Heart left ventricle (tissue), 16 donors: ENCODE measurements around the gene HEMK1. TPM values are rescaled to one million over a fixed set of nuclear protein-coding genes. Genes with fewer than 3 reads are reported as not detected.

Source experiments
- ATAC-seq, 4 donors: fragments of 200-7000 bp; cut with Tn5 transposase; one replicate each; pipeline ENCODE4 v1.9.1; 2020 to 2022; ENCODE audit warnings: moderate library complexity in 4 of 4, mild to moderate bottlenecking in 3 of 4, moderate number of reproducible peaks in 1 of 4
- DNase-seq, 5 donors: peaks; one replicate each; pipeline ENCODE4 v3.0.0-alpha.2; 2020
- H3K27ac ChIP-seq, 12 donors: fragments of 200-600 bp; sonication (generic) in 4 of 12; one replicate each; pipeline versions ENCODE4 v1.5.0 to v1.8.0; 2016 to 2022; ENCODE audit warnings: mild to moderate bottlenecking in 2 of 12
- H3K27me3 ChIP-seq, 9 donors: fragments of 200-600 bp; sonication (generic) in 2 of 9; one replicate each; pipeline versions ENCODE4 v1.5.1 to v1.8.0; 2016 to 2022; ENCODE audit warnings: mild to moderate bottlenecking in 3 of 9
- H3K36me3 ChIP-seq, 9 donors: fragments of 200-600 bp; sonication (generic) in 2 of 9; one replicate each; pipeline versions ENCODE4 v1.5.0 to v1.8.0; 2018 to 2022; ENCODE audit warnings: mild to moderate bottlenecking in 2 of 9
- H3K4me1 ChIP-seq, 12 donors: fragments of 200-600 bp; sonication (generic) in 4 of 12; one replicate each; pipeline versions ENCODE4 v1.5.0 to v1.8.0; 2016 to 2022; ENCODE audit warnings: mild to moderate bottlenecking in 3 of 12
- H3K4me3 ChIP-seq, 12 donors: fragments of 200-600 bp; sonication (generic) in 4 of 12; one replicate each; pipeline versions ENCODE4 v1.5.0 to v1.8.0; 2017 to 2022; ENCODE audit warnings: mild to moderate bottlenecking in 9 of 12, moderate library complexity in 4 of 12
- H3K9me3 ChIP-seq, 12 donors: fragments of 200-600 bp; sonication (generic) in 4 of 12; one replicate each; pipeline versions ENCODE4 v1.5.0 to v1.8.0; 2016 to 2022; ENCODE audit warnings: mild to moderate bottlenecking in 1 of 12
- CTCF ChIP-seq, 12 donors: fragments of 200-600 bp; sonication (generic) in 4 of 12; IDR thresholded peaks; one replicate each; pipeline versions ENCODE4 v1.5.0 to v1.8.0; 2018 to 2022; ENCODE audit warnings: antibody characterized with exemption in 12 of 12, mild to moderate bottlenecking in 5 of 12
- POLR2A ChIP-seq, 2 donors: fragments of 450-650 bp; IDR thresholded peaks; one replicate each; pipeline ENCODE4 v1.6.1; 2017; ENCODE audit warnings: antibody characterized with exemption in 2 of 2, mild to moderate bottlenecking in 2 of 2, moderate library complexity in 2 of 2
- WGBS, 4 donors: extraction: QIAGEN DNeasy Blood & Tissue Kit in 2 of 4; methylation state at CpG; one replicate each; pipeline versions ENCODE4 v1.1.5 to v1.1.7; 2013 to 2018; 5-methylcytosine and 5-hydroxymethylcytosine counted together
- intact Hi-C, 10 donors: fragments of 100-400 bp; cut with DNase I; formaldehyde crosslinking; loops; one replicate each; pipeline versions ENCODE4 v1.11.1 to v1.14.2; 2022
- polyA plus RNA-seq, 2 donors: library from polyadenylated mRNA; stranded (reverse); fragments of 200-250 nt; gene quantifications; one replicate each; pipeline ENCODE4 v1.2.3, GENCODE V29; 2013
- total RNA-seq, 9 donors: library from RNA; depleted of rRNA in 2 of 9; stranded (reverse); fragments of >200 nt in 2 of 9; fragmentation: NEBNext Ultra II Directional in 3 of 9; extraction: Animal tissue kit (Norgen Biotek cat#: 25700) in 3 of 9; gene quantifications; one replicate each; pipeline versions ENCODE4 v1.1.0 to v1.2.4, GENCODE V29; 2016 to 2023
- donor health status: ischemic (EF 13 %, LVEDD 7.1; RV severe dilation, severe dysfunction).
- donor health status: healthy with polysubstance abuse.
- donor health status: DM: no; HTN: yes; CAD: no.
- donor health status: DM: no; HTN: no; CAD: no.
- donor health status: ischemic (EF 25% LVEDD 6.9; RV normal size, moderate dysfunction).
- donor health status: ischemic (EF 25% LVEDD 5.7; RV mildly dilated, moderate dysfunction).
- donor health status: healthy.
- donor health status: DM: yes; HTN: yes; CAD: no.
- donor health status: ischemic (EF 35%, LVEDD 5.7; RV mildly dilated, moderate dysfunction).
- donor health status: nonischemic (EF 11% LVEDD 7.7; RV severe dilation, severe dysfunction).
- donor health status: DM: yes; HTN: yes; CAD: no.
- donor health status: PGD.
- donor health status: ischemic (EF 29% LVEDD 5.4; RV normal size, mild dysfunction).
- donor health status: nonischemic (EF 23%, LVEDD 6.1; RV moderate dilation, normal function).

Gene HEMK1
- total and polyA plus RNA-seq, 11 donors, result 7.8 to 19.7 (median 13.8) TPM

GRCh38 chr3:50620420-50620819, 51.1 kb downstream of the HEMK1 start:
- no peaks in the 10 kb centered on the region for H3K9me3 ChIP-seq
- DNase-seq (peak in 1 of 5 donors; percentile 16), ATAC-seq (no peak)
- H3K4me3 ChIP-seq, result peak overlapping the region in 2 of 12 donors; percentile 25 to 95
- H3K4me1 ChIP-seq, result peaks cover 0 to 93% (median 75%) of the 10 kb centered on the region in 12 donors
- intact Hi-C loops, result loop anchor here in 3 of 10 donors (2.0 to 10.0 kb wide), 3 partner anchors 24 to 762 kb away; no protein-coding TSS in a partner anchor
- H3K27me3 ChIP-seq, result no peaks in the 10 kb centered on the region
- WGBS, 4 donors, result 80 to 89% (median 86%) methylated on average over 1 of the region's 1 CpG
- H3K36me3 ChIP-seq, result peaks cover 0 to 13% (median 0%) of the 10 kb centered on the region in 9 donors
- no peak for TF ChIP-seq POLR2A (IDR thresholded peaks at IDR 0.05)
- TF ChIP-seq CTCF (IDR thresholded peaks at IDR 0.05), result no peak
- peak overlapping the region; percentile 56 to 99 (median 97) for H3K27ac ChIP-seq

- H3K9me3 ChIP-seq, result no peaks in the 10 kb centered on the region
- no peak for ATAC-seq
- peaks cover 0 to 93% (median 79%) of the 10 kb centered on the region in 12 donors for H3K4me1 ChIP-seq
- TF ChIP-seq CTCF (IDR thresholded peaks at IDR 0.05) (peak in 1 of 12 donors; percentile 8), POLR2A (IDR thresholded peaks at IDR 0.05) (no peak)
- H3K27me3 ChIP-seq, result no peaks in the 10 kb centered on the region
- intact Hi-C loops, result loop anchor here in 3 of 10 donors (2.0 to 10.0 kb wide), 3 partner anchors 24 to 761 kb away; no protein-coding TSS in a partner anchor
- peak overlapping the region in 11 of 12 donors; percentile 57 to 99 (median 97) for H3K27ac ChIP-seq
- peak in 2 of 5 donors; percentile 37 to 64 for DNase-seq
- peaks cover 0 to 13% (median 0%) of the 10 kb centered on the region in 9 donors for H3K36me3 ChIP-seq
- 20 to 40% (median 30%) methylated on average over 4 of the region's 4 CpGs for WGBS, 4 donors
- peak overlapping the region in 1 of 12 donors; percentile 95 for H3K4me3 ChIP-seq
Measured at GRCh38 chr3:50620820-50621219, 51.5 kb downstream of the HEMK1 start.

GRCh38 chr3:50622881-50623280, 53.6 kb downstream of the HEMK1 start:
- Histone ChIP-seq H3K4me1 (peaks cover 0 to 99% (median 80%) of the 10 kb centered on the region in 12 donors), H3K4me3 (no peak overlapping the region), H3K27me3 (no peaks in the 10 kb centered on the region), H3K9me3 (no peaks in the 10 kb centered on the region), H3K27ac (peak overlapping the region in 7 of 12 donors; percentile 22 to 99 (median 69)), H3K36me3 (peaks cover 0 to 13% (median 0%) of the 10 kb centered on the region in 9 donors)
- WGBS, 4 donors, result 46 to 64% (median 60%) methylated on average over 3 of the region's 3 CpGs
- intact Hi-C loops, result loop anchor here in 2 of 10 donors (5.0 to 10.0 kb wide), 2 partner anchors 752 to 759 kb away; no protein-coding TSS in a partner anchor
- TF ChIP-seq CTCF (IDR thresholded peaks at IDR 0.05), result no peak
- no peak for TF ChIP-seq POLR2A (IDR thresholded peaks at IDR 0.05)
- DNase-seq (no peak), ATAC-seq (no peak)

- Histone ChIP-seq H3K27me3 (no peaks in the 10 kb centered on the region), H3K9me3 (no peaks in the 10 kb centered on the region), H3K27ac (peak overlapping the region in 8 of 12 donors; percentile 30 to 99 (median 72)), H3K4me3 (peak overlapping the region in 1 of 12 donors; percentile 8), H3K36me3 (peaks cover 0 to 13% (median 0%) of the 10 kb centered on the region in 9 donors), H3K4me1 (peaks cover 0 to 99% (median 80%) of the 10 kb centered on the region in 12 donors)
- WGBS, 4 donors, result 8 to 28% (median 26%) methylated on average over 6 of the region's 6 CpGs
- DNase-seq, result peak in 1 of 5 donors; percentile 22
- no peak for TF ChIP-seq CTCF (IDR thresholded peaks at IDR 0.05)
- TF ChIP-seq POLR2A (IDR thresholded peaks at IDR 0.05), result no peak
- intact Hi-C loops, result loop anchor here in 2 of 10 donors (5.0 to 10.0 kb wide), 2 partner anchors 751 to 758 kb away; no protein-coding TSS in a partner anchor
- ATAC-seq, result peak in 1 of 4 donors; percentile 4
Measured at GRCh38 chr3:50623840-50624474, 54.6 kb downstream of the HEMK1 start.
